ENCODE data around the gene HEXA. TPM values are rescaled to one million over a fixed set of nuclear protein-coding genes. Genes with fewer than 3 reads are reported as not detected.

The HEXA gene
- total and polyA plus RNA-seq, 2 donors (not counting 1 experiment from before 2014, with no cell fraction given): 151 to 182 TPM

- Mint-ChIP-seq H3K4me1 (no peaks in the 10 kb centered on the region), H3K4me3 (no peak overlapping the region), H3K27me3 (peaks cover 61% of the 10 kb centered on the region), H3K27ac (no peak overlapping the region), H3K9me3 (ENCODE audit: insufficient read depth) (no peaks in the 10 kb centered on the region)
- Histone ChIP-seq H3K4me2 (replicated peaks; ENCODE audit: low read depth, low read length, poor library complexity, severe bottlenecking) (no peak overlapping the region), H4K20me1 (ENCODE audit: control insufficient read depth, insufficient read depth, low read length, poor library complexity, severe bottlenecking) (no peaks in the 10 kb centered on the region), H2AFZ (ENCODE audit: insufficient read depth, low read depth, low read length, poor library complexity, severe bottlenecking) (no peak overlapping the region), H3K4me3 (ENCODE audit: control extremely low read depth in 1 of 5, extremely low read depth in 1 of 5, insufficient read depth in 1 of 5, low read depth in 2 of 5, low read length in 4 of 5) (no peak overlapping the region), H3K4me1 (ENCODE audit: control insufficient read depth in 2 of 2, insufficient read depth in 2 of 2, low read length in 2 of 2) (no peaks in the 10 kb centered on the region), H3K79me2 (ENCODE audit: control insufficient read depth, insufficient read depth, low read length) (no peaks in the 10 kb centered on the region), H3K9me3 (ENCODE audit: control extremely low read depth in 1 of 3, control insufficient read depth in 2 of 3, insufficient read depth in 1 of 3, low read length in 2 of 3) (peaks cover 0 to 4% (median 1%) of the 10 kb centered on the region in 3 donors), H3K27me3 (replicated peaks in 1 of 4; ENCODE audit: control extremely low read depth in 1 of 4, control insufficient read depth in 3 of 4, insufficient read depth in 4 of 4, low read length in 3 of 4) (peaks cover 0 to 31% (median 20%) of the 10 kb centered on the region in 4 experiments), H3K9ac (ENCODE audit: low read length) (no peak overlapping the region), H3K36me3 (replicated peaks in 1 of 2; ENCODE audit: control extremely low read depth in 1 of 2, control insufficient read depth in 1 of 2, extremely low read depth in 1 of 2, insufficient read depth in 2 of 2, low read length in 1 of 2) (no peaks in the 10 kb centered on the region), H3K27ac (ENCODE audit: low read length in 2 of 2) (no peak overlapping the region)
- intact Hi-C loops (cut with micrococcal nuclease): no loop called here
- DNase-seq: no peak
- ATAC-seq (ENCODE audit: low read depth): no peak
- ChIA-PET CTCF (no interaction called here), POLR2A (no interaction called here)
- TF ChIP-seq EZH2 (IDR thresholded peaks at IDR 0.05; ENCODE audit: borderline replicate concordance, insufficient read depth, low read depth, low read length, poor library complexity, severe bottlenecking): no peak
- TF ChIP-seq, protein P1, sequence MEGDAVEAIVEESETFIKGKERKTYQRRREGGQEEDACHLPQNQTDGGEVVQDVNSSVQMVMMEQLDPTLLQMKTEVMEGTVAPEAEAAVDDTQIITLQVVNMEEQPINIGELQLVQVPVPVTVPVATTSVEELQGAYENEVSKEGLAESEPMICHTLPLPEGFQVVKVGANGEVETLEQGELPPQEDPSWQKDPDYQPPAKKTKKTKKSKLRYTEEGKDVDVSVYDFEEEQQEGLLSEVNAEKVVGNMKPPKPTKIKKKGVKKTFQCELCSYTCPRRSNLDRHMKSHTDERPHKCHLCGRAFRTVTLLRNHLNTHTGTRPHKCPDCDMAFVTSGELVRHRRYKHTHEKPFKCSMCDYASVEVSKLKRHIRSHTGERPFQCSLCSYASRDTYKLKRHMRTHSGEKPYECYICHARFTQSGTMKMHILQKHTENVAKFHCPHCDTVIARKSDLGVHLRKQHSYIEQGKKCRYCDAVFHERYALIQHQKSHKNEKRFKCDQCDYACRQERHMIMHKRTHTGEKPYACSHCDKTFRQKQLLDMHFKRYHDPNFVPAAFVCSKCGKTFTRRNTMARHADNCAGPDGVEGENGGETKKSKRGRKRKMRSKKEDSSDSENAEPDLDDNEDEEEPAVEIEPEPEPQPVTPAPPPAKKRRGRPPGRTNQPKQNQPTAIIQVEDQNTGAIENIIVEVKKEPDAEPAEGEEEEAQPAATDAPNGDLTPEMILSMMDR (IDR thresholded peaks at IDR 0.05): no peak
- WGBS (ENCODE audit: insufficient coverage): 100% methylated on average over 2 of the region's 3 CpGs
Observed at GRCh38 chr15:72406936-72407335, 31.1 kb upstream of the HEXA start.

- H3K4me1 ChIP-seq (ENCODE audit: control insufficient read depth in 2 of 2, insufficient read depth in 2 of 2, low read length in 2 of 2): no peaks in the 10 kb centered on the region
- no peaks in the 10 kb centered on the region for H4K20me1 ChIP-seq (ENCODE audit: control insufficient read depth, insufficient read depth, low read length, poor library complexity, severe bottlenecking)
- no peak for TF ChIP-seq EZH2 (IDR thresholded peaks at IDR 0.05; ENCODE audit: borderline replicate concordance, insufficient read depth, low read depth, low read length, poor library complexity, severe bottlenecking)
- TF ChIP-seq, protein P1 (IDR thresholded peaks at IDR 0.05): no peak
- no peak overlapping the region for H3K4me3 ChIP-seq (ENCODE audit: control extremely low read depth in 1 of 5, extremely low read depth in 1 of 5, insufficient read depth in 1 of 5, low read depth in 2 of 5, low read length in 4 of 5)
- intact Hi-C loops (cut with micrococcal nuclease): no loop called here
- Mint-ChIP-seq H3K9me3 (ENCODE audit: insufficient read depth) (no peaks in the 10 kb centered on the region), H3K27ac (no peak overlapping the region), H3K27me3 (peaks cover 59% of the 10 kb centered on the region), H3K4me3 (no peak overlapping the region), H3K4me1 (no peaks in the 10 kb centered on the region)
- no peak overlapping the region for H3K4me2 ChIP-seq (replicated peaks; ENCODE audit: low read depth, low read length, poor library complexity, severe bottlenecking)
- ChIA-PET CTCF (interaction anchor here (0.6 kb wide), 2 partner anchors 127 to 403 kb away, joined by 4 to 5 read pairs; no protein-coding TSS in a partner anchor), POLR2A (no interaction called here)
- ATAC-seq (ENCODE audit: low read depth) (no peak), DNase-seq (no peak)
- no peak overlapping the region for H2AFZ ChIP-seq (ENCODE audit: insufficient read depth, low read depth, low read length, poor library complexity, severe bottlenecking)
- H3K9ac ChIP-seq (ENCODE audit: low read length): no peak overlapping the region
- H3K36me3 ChIP-seq (replicated peaks in 1 of 2; ENCODE audit: control extremely low read depth in 1 of 2, control insufficient read depth in 1 of 2, extremely low read depth in 1 of 2, insufficient read depth in 2 of 2, low read length in 1 of 2): no peaks in the 10 kb centered on the region
- H3K27me3 ChIP-seq (replicated peaks in 1 of 4; ENCODE audit: control extremely low read depth in 1 of 4, control insufficient read depth in 3 of 4, insufficient read depth in 4 of 4, low read length in 3 of 4): peaks cover 0 to 25% (median 20%) of the 10 kb centered on the region in 4 experiments
- no peaks in the 10 kb centered on the region for H3K9me3 ChIP-seq (ENCODE audit: control extremely low read depth in 1 of 3, control insufficient read depth in 2 of 3, insufficient read depth in 1 of 3, low read length in 2 of 3)
- H3K27ac ChIP-seq (ENCODE audit: low read length in 2 of 2): no peak overlapping the region
- H3K79me2 ChIP-seq (ENCODE audit: control insufficient read depth, insufficient read depth, low read length): no peaks in the 10 kb centered on the region
Observed at GRCh38 chr15:72404841-72405240, 29.0 kb upstream of the HEXA start.
